A549 (cell line): Measurements from ENCODE around the gene LMBR1. TPM values are rescaled to one million over a fixed set of nuclear protein-coding genes. Genes with fewer than 3 reads are reported as not detected.

ENCODE experiments used
- ATAC-seq, 2 experiments: fragments of 200-7000 bp in 1 of 2; fragments of >200 bp in 1 of 2; cut with Nextera tagmentation in 1 of 2; cut with Tn5 transposase in 1 of 2; 3 replicates each; pipeline versions ENCODE4 v1.8.0 to v1.9.1; 2018 to 2020; ENCODE audit warnings: mild to moderate bottlenecking in 1 of 2, moderate library complexity in 1 of 2
- CTCF ChIA-PET: fragments of 300-600 bp; sonication (Branson Sonifier 250); formaldehyde crosslinking; extraction: SDS; loops from one replicate; lab custom pipeline; 2021; ENCODE audit warnings: antibody characterized with exemption, inconsistent platforms; lab: Yijun Ruan, JAX
- POLR2A ChIA-PET: fragments of 350-600 bp; formaldehyde crosslinking; extraction: SDS; loops from one replicate; lab custom pipeline; 2021; ENCODE audit warnings: antibody characterized with exemption, inconsistent platforms; lab: Yijun Ruan, JAX
- DNase-seq, 2 experiments: peaks; one replicate each; pipeline versions ENCODE4 v3.0.0 to v3.0.0-alpha.2; 2011 to 2016; ENCODE audit warnings: low read depth in 1 of 2, low spot score in 1 of 2
- FAIRE-seq: peaks from 2 replicates; lab custom pipeline; 2011; peaks lifted over from hg19 to GRCh38; lab: Jason Lieb, UNC
- H3K27ac ChIP-seq, 2 experiments: fragments of >200 bp; sonication (Bioruptor Twin); formaldehyde crosslinking; 3 replicates each; pipeline ENCODE4 v1.5.1; 2016 to 2017
- H3K4me1 ChIP-seq: fragments of >200 bp; sonication (Bioruptor Twin); formaldehyde crosslinking; 3 replicates; pipeline ENCODE4 v1.6.1; 2016
- H3K4me2 ChIP-seq: fragments of >200 bp; sonication (Bioruptor Twin); formaldehyde crosslinking; 3 replicates; pipeline ENCODE4 v1.6.1; 2016
- H3K4me3 ChIP-seq: fragments of >200 bp; sonication (Bioruptor Twin); formaldehyde crosslinking; 3 replicates; pipeline ENCODE4 v1.5.1; 2016
- H3K9me3 ChIP-seq: fragments of >200 bp; sonication (Bioruptor Twin); formaldehyde crosslinking; 3 replicates; pipeline ENCODE4 v1.6.1; 2016
- ATOH8 ChIP-seq: fragments of 250-450 bp; sonication (Bioruptor Pico); IDR thresholded peaks from 2 replicates; pipeline ENCODE4 v1.5.0; 2020; ENCODE audit warnings: low read depth, mild to moderate bottlenecking, moderate library complexity
- BCL3 ChIP-seq: fragments of >200 bp; sonication (Bioruptor Twin); formaldehyde crosslinking; IDR thresholded peaks from 3 replicates; pipeline ENCODE4 v1.6.1; 2016
- CBX2 ChIP-seq: fragments of 200-600 bp; sonication (generic); IDR thresholded peaks from 2 replicates; pipeline ENCODE4 v1.6.1; 2016; ENCODE audit warnings: low read depth, mild to moderate bottlenecking, borderline replicate concordance
- CBX8 ChIP-seq: fragments of 200-600 bp; sonication (generic); IDR thresholded peaks from 2 replicates; pipeline ENCODE4 v1.6.1; 2016
- CHD2 ChIP-seq: fragments of 150-350 bp; IDR thresholded peaks from 2 replicates; pipeline ENCODE4 v1.6.1; 2014; ENCODE audit warnings: low read length; ENCODE audit not compliant: partially characterized antibody
- EHF ChIP-seq: fragments of 250-450 bp; sonication (Bioruptor Pico); IDR thresholded peaks from 2 replicates; pipeline ENCODE4 v1.5.0; 2020; ENCODE audit warnings: mild to moderate bottlenecking
- ESRRA ChIP-seq: fragments of 150-350 bp; IDR thresholded peaks from 2 replicates; pipeline ENCODE4 v1.6.1; 2014; ENCODE audit warnings: mild to moderate bottlenecking, low read length, borderline replicate concordance
- FOSB ChIP-seq: fragments of 250-450 bp; sonication (Bioruptor Pico); IDR thresholded peaks from 2 replicates; pipeline ENCODE4 v1.5.0; 2020; ENCODE audit warnings: mild to moderate bottlenecking, moderate library complexity
- HDAC2 ChIP-seq: fragments of 200-600 bp; sonication (generic); IDR thresholded peaks from 2 replicates; pipeline ENCODE4 v1.6.1; 2016
- HEYL ChIP-seq: fragments of 250-450 bp; sonication (Bioruptor Pico); IDR thresholded peaks from 2 replicates; pipeline ENCODE4 v1.8.0; 2021; ENCODE audit warnings: mild to moderate bottlenecking, moderate library complexity
- HMGXB4 ChIP-seq: fragments of 250-450 bp; sonication (Bioruptor Pico); IDR thresholded peaks from 2 replicates; pipeline ENCODE4 v1.5.0; 2021; ENCODE audit warnings: mild to moderate bottlenecking, moderate library complexity, borderline replicate concordance
- HOXA7 ChIP-seq: fragments of 250-450 bp; sonication (Bioruptor Pico); IDR thresholded peaks from 2 replicates; pipeline ENCODE4 v1.5.0; 2020; ENCODE audit warnings: mild to moderate bottlenecking, moderate library complexity
- JUNB ChIP-seq: fragments of >200 bp; sonication (Bioruptor Twin); formaldehyde crosslinking; IDR thresholded peaks from 2 replicates; pipeline ENCODE4 v1.6.1; 2016
- MAZ ChIP-seq: fragments of 150-350 bp; IDR thresholded peaks from 2 replicates; pipeline ENCODE4 v1.6.1; 2014; ENCODE audit warnings: antibody characterized with exemption, low read depth, low read length, borderline replicate concordance
- POLR2A ChIP-seq: IDR thresholded peaks from 2 replicates; pipeline ENCODE4 v1.6.1; 2012; ENCODE audit warnings: mild to moderate bottlenecking, low read length
- RARB ChIP-seq: fragments of 250-450 bp; sonication (Bioruptor Pico); IDR thresholded peaks from 2 replicates; pipeline ENCODE4 v1.8.0; 2021; ENCODE audit warnings: mild to moderate bottlenecking, moderate library complexity
- RCOR1 ChIP-seq: fragments of 150-350 bp; IDR thresholded peaks from 2 replicates; pipeline ENCODE4 v1.6.1; 2014; ENCODE audit warnings: antibody characterized with exemption, low read length, low read depth
- RNF2 ChIP-seq: fragments of 200-600 bp; sonication (generic); IDR thresholded peaks from 2 replicates; pipeline ENCODE4 v1.6.1; 2016; ENCODE audit warnings: low read depth, mild to moderate bottlenecking, antibody characterized with exemption, moderate library complexity, borderline replicate concordance
- TP53 ChIP-seq: fragments of 250-450 bp; sonication (Bioruptor Pico); IDR thresholded peaks from 2 replicates; pipeline ENCODE4 v1.5.0; 2021; ENCODE audit warnings: mild to moderate bottlenecking, moderate library complexity
- ZFP36 ChIP-seq: fragments of 450-650 bp; IDR thresholded peaks from 2 replicates; pipeline ENCODE4 v1.6.1; 2014; ENCODE audit warnings: borderline replicate concordance; ENCODE audit not compliant: partially characterized antibody
- ZNF302 ChIP-seq: fragments of 250-450 bp; sonication (Bioruptor Pico); IDR thresholded peaks from 2 replicates; pipeline ENCODE4 v1.9.0; 2021; ENCODE audit warnings: inconsistent platforms, mild to moderate bottlenecking, moderate library complexity
- WGBS: methylation state at CpG from one replicate; pipeline ENCODE4 v1.1.6; 2017; ENCODE audit errors: missing lambda C conversion rate; 5-methylcytosine and 5-hydroxymethylcytosine counted together
- polyA plus RNA-seq, 4 experiments: library from polyadenylated mRNA; depleted of rRNA in 3 of 4; stranded (reverse); fragments of >200 nt; fragmentation: RNase III in 1 of 4; extraction: RNeasy Plus Mini Kit Qiagen cat#74134 plus additional on column Dnase treatment in 1 of 4; gene quantifications; 2 replicates in 3 of 4; 3 replicates in 1 of 4; pipeline ENCODE4 v1.2.3, GENCODE V29; 2011 to 2017
- TF ChIP-seq, protein P1 (sequence below): fragments of >200 bp; sonication (Bioruptor Twin); formaldehyde crosslinking; IDR thresholded peaks from 3 replicates; pipeline ENCODE4 v1.5.1; 2016

Gene LMBR1
- polyA plus RNA-seq, 2 of the 4 experiments (the other 2 are of a cell fraction) = 33.2 to 42.3 TPM

GRCh38 chr7:156886020-156886795 is 6.8 kb downstream of the LMBR1 start:
- WGBS = 92% methylated on average over 6 of the region's 6 CpGs
- no peak for TF ChIP-seq RCOR1
- no peak for TF ChIP-seq HEYL
- no peak for TF ChIP-seq RARB
- TF ChIP-seq ZNF302 (CRISPR knock-in tag) = no peak
- no peak for TF ChIP-seq TP53 (CRISPR knock-in tag)
- FAIRE-seq (no peak), DNase-seq (no peak), ATAC-seq (peak in 1 of 2 experiments; percentile 30; a peak in 3 of 6 replicates)
- H3K4me2 ChIP-seq = no peak overlapping the region
- peaks cover 1% of the 10 kb centered on the region for H3K4me1 ChIP-seq
- POLR2A ChIA-PET = interaction anchor here (0.5 kb wide), 1 partner anchor 28 kb away, joined by 3 read pairs; no protein-coding TSS in a partner anchor
- no peak overlapping the region for H3K27ac ChIP-seq
- CTCF ChIA-PET = interaction anchor here (0.7 to 0.9 kb wide), 2 partner anchors 63 to 311 kb away, joined by 4 read pairs; partner anchors contain the start of gene NOM1
- H3K4me3 ChIP-seq = no peak overlapping the region
- no peaks in the 10 kb centered on the region for H3K9me3 ChIP-seq

GRCh38 chr7:156881679-156882078 is 11.3 kb downstream of the LMBR1 start:
- TF ChIP-seq FOSB (CRISPR knock-in tag) (no peak), ZFP36 (no peak), HOXA7 (no peak), MAZ (no peak), BCL3 (no peak), RNF2 (no peak), ESRRA (no peak), HDAC2 (no peak), CHD2 (no peak), HMGXB4 (CRISPR knock-in tag) (no peak), CBX2 (no peak), ZNF302 (CRISPR knock-in tag) (no peak), CBX8 (no peak), EHF (CRISPR knock-in tag) (no peak), POLR2A (no peak), ATOH8 (CRISPR knock-in tag) (no peak), RARB (no peak), JUNB (no peak)
- TF ChIP-seq, protein P1, sequence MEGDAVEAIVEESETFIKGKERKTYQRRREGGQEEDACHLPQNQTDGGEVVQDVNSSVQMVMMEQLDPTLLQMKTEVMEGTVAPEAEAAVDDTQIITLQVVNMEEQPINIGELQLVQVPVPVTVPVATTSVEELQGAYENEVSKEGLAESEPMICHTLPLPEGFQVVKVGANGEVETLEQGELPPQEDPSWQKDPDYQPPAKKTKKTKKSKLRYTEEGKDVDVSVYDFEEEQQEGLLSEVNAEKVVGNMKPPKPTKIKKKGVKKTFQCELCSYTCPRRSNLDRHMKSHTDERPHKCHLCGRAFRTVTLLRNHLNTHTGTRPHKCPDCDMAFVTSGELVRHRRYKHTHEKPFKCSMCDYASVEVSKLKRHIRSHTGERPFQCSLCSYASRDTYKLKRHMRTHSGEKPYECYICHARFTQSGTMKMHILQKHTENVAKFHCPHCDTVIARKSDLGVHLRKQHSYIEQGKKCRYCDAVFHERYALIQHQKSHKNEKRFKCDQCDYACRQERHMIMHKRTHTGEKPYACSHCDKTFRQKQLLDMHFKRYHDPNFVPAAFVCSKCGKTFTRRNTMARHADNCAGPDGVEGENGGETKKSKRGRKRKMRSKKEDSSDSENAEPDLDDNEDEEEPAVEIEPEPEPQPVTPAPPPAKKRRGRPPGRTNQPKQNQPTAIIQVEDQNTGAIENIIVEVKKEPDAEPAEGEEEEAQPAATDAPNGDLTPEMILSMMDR = no peak
- H3K4me3 ChIP-seq = no peak overlapping the region
- POLR2A ChIA-PET = no interaction called here
- no peak for ATAC-seq
- no peaks in the 10 kb centered on the region for H3K4me1 ChIP-seq
- FAIRE-seq = no peak
- H3K9me3 ChIP-seq = no peaks in the 10 kb centered on the region
- H3K27ac ChIP-seq = no peak overlapping the region
- CTCF ChIA-PET = interaction anchor here (1.3 kb wide), 1 partner anchor 12 kb away, joined by 3 read pairs; the partner anchor contains the start of gene LMBR1
- no peak overlapping the region for H3K4me2 ChIP-seq
- DNase-seq = no peak
- 91% methylated on average over 3 of the region's 3 CpGs for WGBS
